Smooth muscle cell (in vitro differentiated cells): ENCODE data around the gene CTBP1. TPM values are rescaled to one million over a fixed set of nuclear protein-coding genes. Genes with fewer than 3 reads are reported as not detected.

ENCODE experiments used
- DNase-seq: peaks from one replicate; lab custom pipeline; 2025; ENCODE audit not compliant: unreplicated experiment; lab: John Stamatoyannopoulos, UW
- H2AFZ ChIP-seq: fragments of 200-600 bp; sonication (generic); 2 replicates; pipeline ENCODE4 v1.6.0; 2016; ENCODE audit warnings: antibody characterized with exemption, low read depth, mild to moderate bottlenecking
- H3F3A ChIP-seq: fragments of 200-600 bp; sonication (generic); 2 replicates; pipeline ENCODE4 v1.6.0; 2017; ENCODE audit warnings: antibody characterized with exemption, low read depth
- H3K27ac ChIP-seq: fragments of 200-600 bp; sonication (generic); 2 replicates; pipeline ENCODE4 v1.5.1; 2016; ENCODE audit warnings: low read depth, mild to moderate bottlenecking
- H3K27me3 ChIP-seq: fragments of 200-600 bp; sonication (generic); 2 replicates; pipeline ENCODE4 v1.6.1; 2016; ENCODE audit warnings: low read depth, mild to moderate bottlenecking
- H3K36me3 ChIP-seq: fragments of 200-600 bp; sonication (generic); 2 replicates; pipeline ENCODE4 v1.5.1; 2016; ENCODE audit warnings: low read depth
- H3K4me1 ChIP-seq: fragments of 200-600 bp; sonication (generic); 2 replicates; pipeline ENCODE4 v1.5.1; 2016; ENCODE audit warnings: low read depth
- H3K4me2 ChIP-seq: fragments of 200-600 bp; sonication (generic); 2 replicates; pipeline ENCODE4 v1.6.0; 2016; ENCODE audit warnings: mild to moderate bottlenecking
- H3K4me3 ChIP-seq: fragments of 200-600 bp; sonication (generic); 2 replicates; pipeline ENCODE4 v1.5.1; 2016; ENCODE audit warnings: mild to moderate bottlenecking
- H3K79me2 ChIP-seq: fragments of 200-600 bp; sonication (generic); 2 replicates; pipeline ENCODE4 v1.6.0; 2016; ENCODE audit warnings: low read depth, mild to moderate bottlenecking
- H3K9ac ChIP-seq: fragments of 200-600 bp; sonication (generic); 2 replicates; pipeline ENCODE4 v1.6.0; 2016; ENCODE audit warnings: low read depth
- H3K9me3 ChIP-seq: fragments of 200-600 bp; sonication (generic); replicated peaks from 2 replicates; pipeline ENCODE4 v1.5.1; 2016; ENCODE audit warnings: low read depth
- H4K20me1 ChIP-seq: fragments of 200-600 bp; sonication (generic); 2 replicates; pipeline ENCODE4 v1.6.0; 2016; ENCODE audit warnings: low read depth
- WGBS: methylation state at CpG from one replicate; pipeline ENCODE4 v1.1.7; 2016; ENCODE audit warnings: low lambda C conversion rate; 5-methylcytosine and 5-hydroxymethylcytosine counted together
- polyA plus RNA-seq: library from polyadenylated mRNA; unstranded; fragments of >200 nt; fragmentation: Nextera tagmentation; extraction: Ambion mirVana; gene quantifications from 2 replicates; pipeline ENCODE4 v1.2.1, GENCODE V29; 2016
- total RNA-seq: library from RNA; depleted of rRNA; stranded (reverse); fragments of >200 nt; gene quantifications from 2 replicates; pipeline ENCODE4 v1.2.3, GENCODE V29; 2014
- TF ChIP-seq, protein P1 (sequence below): fragments of 200-600 bp; sonication (generic); IDR thresholded peaks from 2 replicates; pipeline ENCODE4 v1.5.1; 2017; ENCODE audit warnings: borderline replicate concordance, mild to moderate bottlenecking, antibody characterized with exemption; ENCODE audit not compliant: insufficient read depth, poor library complexity, severe bottlenecking

CTBP1 gene
- total and polyA plus RNA-seq, 2 experiments from 2014 or later: 76.9 to 132 TPM

- DNase-seq: peak; percentile 60
- peak overlapping the region; percentile 92 for H2AFZ ChIP-seq
- H3K4me1 ChIP-seq: peaks cover 17% of the 10 kb centered on the region
- peaks cover 41% of the 10 kb centered on the region for H3K79me2 ChIP-seq
- H3K27me3 ChIP-seq: no peaks in the 10 kb centered on the region
- H4K20me1 ChIP-seq: peaks cover 32% of the 10 kb centered on the region
- H3K9ac ChIP-seq: peak overlapping the region; percentile 71
- H3K27ac ChIP-seq: peak overlapping the region; percentile 80
- TF ChIP-seq, protein P1, sequence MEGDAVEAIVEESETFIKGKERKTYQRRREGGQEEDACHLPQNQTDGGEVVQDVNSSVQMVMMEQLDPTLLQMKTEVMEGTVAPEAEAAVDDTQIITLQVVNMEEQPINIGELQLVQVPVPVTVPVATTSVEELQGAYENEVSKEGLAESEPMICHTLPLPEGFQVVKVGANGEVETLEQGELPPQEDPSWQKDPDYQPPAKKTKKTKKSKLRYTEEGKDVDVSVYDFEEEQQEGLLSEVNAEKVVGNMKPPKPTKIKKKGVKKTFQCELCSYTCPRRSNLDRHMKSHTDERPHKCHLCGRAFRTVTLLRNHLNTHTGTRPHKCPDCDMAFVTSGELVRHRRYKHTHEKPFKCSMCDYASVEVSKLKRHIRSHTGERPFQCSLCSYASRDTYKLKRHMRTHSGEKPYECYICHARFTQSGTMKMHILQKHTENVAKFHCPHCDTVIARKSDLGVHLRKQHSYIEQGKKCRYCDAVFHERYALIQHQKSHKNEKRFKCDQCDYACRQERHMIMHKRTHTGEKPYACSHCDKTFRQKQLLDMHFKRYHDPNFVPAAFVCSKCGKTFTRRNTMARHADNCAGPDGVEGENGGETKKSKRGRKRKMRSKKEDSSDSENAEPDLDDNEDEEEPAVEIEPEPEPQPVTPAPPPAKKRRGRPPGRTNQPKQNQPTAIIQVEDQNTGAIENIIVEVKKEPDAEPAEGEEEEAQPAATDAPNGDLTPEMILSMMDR: no peak
- no peaks in the 10 kb centered on the region for H3K36me3 ChIP-seq
- H3K9me3 ChIP-seq: peaks cover 3% of the 10 kb centered on the region
- 2% methylated on average over 45 of the region's 86 CpGs for WGBS
- H3K4me2 ChIP-seq: peak overlapping the region; percentile 98
- peak overlapping the region; percentile 71 for H3K4me3 ChIP-seq
- no peaks in the 10 kb centered on the region for H3F3A ChIP-seq
These were observed 309 bp upstream of the CTBP1 start for GRCh38 chr4:1249148-1249730.

DNA sequence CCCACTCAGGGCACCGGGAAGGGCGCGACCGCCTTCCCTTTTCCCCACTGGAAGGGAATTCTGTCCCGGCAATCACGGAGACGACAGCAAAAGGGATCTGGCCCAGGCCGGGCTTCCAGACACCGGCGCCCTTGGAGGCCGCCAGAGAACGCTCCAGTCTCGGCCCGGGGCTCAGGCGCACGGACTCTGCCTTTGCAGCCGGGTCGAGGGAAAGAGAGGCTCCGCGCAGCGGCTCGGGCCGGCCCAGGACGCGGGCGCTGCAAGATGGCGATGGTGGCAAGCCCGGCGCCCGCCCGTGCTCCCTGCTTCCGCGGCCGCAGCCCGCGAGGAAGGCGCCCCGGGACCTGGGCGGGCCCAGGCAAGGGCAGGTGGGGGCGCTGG, 1.1 kb downstream of the CTBP1 start:
- Histone ChIP-seq H3F3A (no peaks in the 10 kb centered on the region), H4K20me1 (peaks cover 46% of the 10 kb centered on the region), H3K4me1 (peaks cover 17% of the 10 kb centered on the region), H3K79me2 (peaks cover 55% of the 10 kb centered on the region), H3K27ac (peak overlapping the region; percentile 77), H3K9ac (peak overlapping the region; percentile 89), H2AFZ (no peak overlapping the region), H3K4me2 (peak overlapping the region; percentile 99), H3K9me3 (peaks cover 2% of the 10 kb centered on the region), H3K36me3 (no peaks in the 10 kb centered on the region), H3K27me3 (no peaks in the 10 kb centered on the region), H3K4me3 (peak overlapping the region; percentile 98)
- under 1% methylated on average over 39 of the region's 40 CpGs for WGBS
- no peak for DNase-seq
- TF ChIP-seq, protein P1: no peak

GRCh38 chr4:1246901-1247863, 1.7 kb downstream of the CTBP1 start:
- peak overlapping the region; percentile 99 for H3K4me2 ChIP-seq
- peaks cover 17% of the 10 kb centered on the region for H3K4me1 ChIP-seq
- no peaks in the 10 kb centered on the region for H3K9me3 ChIP-seq
- TF ChIP-seq, protein P1: no peak
- H3K9ac ChIP-seq: peak overlapping the region; percentile 89
- H3K79me2 ChIP-seq: peaks cover 62% of the 10 kb centered on the region
- H3K4me3 ChIP-seq: peak overlapping the region; percentile 98
- no peak overlapping the region for H2AFZ ChIP-seq
- H3K36me3 ChIP-seq: no peaks in the 10 kb centered on the region
- H3F3A ChIP-seq: no peaks in the 10 kb centered on the region
- no peak for DNase-seq
- H3K27ac ChIP-seq: peak overlapping the region; percentile 77
- H3K27me3 ChIP-seq: no peaks in the 10 kb centered on the region
- WGBS: 26% methylated on average over 39 of the region's 48 CpGs
- peaks cover 53% of the 10 kb centered on the region for H4K20me1 ChIP-seq
